Kidney capillary endothelial cell (primary cell): ENCODE measurements around the gene ROR1.
A peak's percentile ranks its signal among the peaks of the same experiment; 100 is the strongest.

Experiments
- DNase-seq: peaks from one replicate; pipeline ENCODE4 v3.0.0-alpha.2; 2018; ENCODE audit warnings: low spot score

Gene ROR1

GRCh38 chr1:64107632-64108031 is 333.8 kb downstream of the ROR1 start:
- DNase-seq, result no peak

- no peak for DNase-seq
These were observed 337.3 kb downstream of the ROR1 start for GRCh38 chr1:64110924-64111777.

- no peak for DNase-seq
These were observed 338.0 kb downstream of the ROR1 start for GRCh38 chr1:64111787-64112186.

- DNase-seq, result no peak
These were observed 338.5 kb downstream of the ROR1 start for GRCh38 chr1:64112281-64112680.

- no peak for DNase-seq
These were observed 340.3 kb downstream of the ROR1 start for GRCh38 chr1:64114012-64114525.

- DNase-seq, result no peak
These were observed 342.7 kb downstream of the ROR1 start for GRCh38 chr1:64116537-64116936.

- no peak for DNase-seq
These were observed 343.7 kb downstream of the ROR1 start for GRCh38 chr1:64117492-64117891.

GRCh38 chr1:64121766-64122385 is 348.1 kb downstream of the ROR1 start:
- DNase-seq, result no peak

GRCh38 chr1:64122588-64122987 is 348.8 kb downstream of the ROR1 start:
- DNase-seq, result no peak

- no peak for DNase-seq
These were observed 351.1 kb downstream of the ROR1 start for GRCh38 chr1:64124704-64125440.

- no peak for DNase-seq
These were observed 352.8 kb downstream of the ROR1 start for GRCh38 chr1:64126581-64126980.

- no peak for DNase-seq
These were observed 353.5 kb downstream of the ROR1 start for GRCh38 chr1:64127297-64127696.

- no peak for DNase-seq
These were observed 355.9 kb downstream of the ROR1 start for GRCh38 chr1:64129701-64130100.

GRCh38 chr1:64131155-64131554 is 357.3 kb downstream of the ROR1 start:
- DNase-seq, result no peak

- DNase-seq, result peak; percentile 58
These were observed 359.2 kb downstream of the ROR1 start for GRCh38 chr1:64133036-64133435.

- no peak for DNase-seq
These were observed 361.8 kb downstream of the ROR1 start for GRCh38 chr1:64135462-64136223.

GRCh38 chr1:64136296-64136695 is 362.5 kb downstream of the ROR1 start:
- DNase-seq, result no peak

- DNase-seq, result peak; percentile 72
These were observed 363.1 kb downstream of the ROR1 start for GRCh38 chr1:64136752-64137411.

GRCh38 chr1:64137412-64137803 is 363.6 kb downstream of the ROR1 start:
- no peak for DNase-seq

- DNase-seq, result no peak
These were observed 366.1 kb downstream of the ROR1 start for GRCh38 chr1:64139877-64140276.

GRCh38 chr1:64140596-64140995 is 366.8 kb downstream of the ROR1 start:
- DNase-seq, result no peak
